Trophoblast cell (in vitro differentiated cells and primary cell): ENCODE results near the gene RPS21.
A peak's percentile ranks its signal among the peaks of the same experiment; 100 is the strongest.

Experiments used
- DNase-seq, 2 donors: peaks; one replicate each; pipeline ENCODE4 v3.0.0-alpha.2; 2016
- H2AFZ ChIP-seq: 2 replicates; pipeline ENCODE4 v1.6.1; 2013; ENCODE audit warnings: low read length, moderate library complexity, mild to moderate bottlenecking; ENCODE audit not compliant: insufficient read depth, poor library complexity
- H2AK5ac ChIP-seq: 2 replicates; pipeline ENCODE4 v1.6.1; 2013; ENCODE audit warnings: mild to moderate bottlenecking, low read length
- H2BK120ac ChIP-seq: 2 replicates; pipeline ENCODE4 v1.6.1; 2013; ENCODE audit warnings: low read length, mild to moderate bottlenecking, moderate library complexity; ENCODE audit not compliant: insufficient read depth, poor library complexity
- H2BK12ac ChIP-seq: 2 replicates; pipeline ENCODE4 v1.6.1; 2013; ENCODE audit warnings: mild to moderate bottlenecking, low read length, moderate library complexity
- H2BK5ac ChIP-seq: 2 replicates; pipeline ENCODE4 v1.6.1; 2013; ENCODE audit warnings: low read length, low read depth, moderate library complexity, mild to moderate bottlenecking; ENCODE audit not compliant: poor library complexity
- H3K14ac ChIP-seq: 2 replicates; pipeline ENCODE4 v1.6.1; 2013; ENCODE audit warnings: mild to moderate bottlenecking, low read length
- H3K18ac ChIP-seq: 2 replicates; pipeline ENCODE4 v1.6.1; 2013; ENCODE audit warnings: mild to moderate bottlenecking, low read length
- H3K23ac ChIP-seq: 2 replicates; pipeline ENCODE4 v1.6.1; 2013; ENCODE audit warnings: low read length
- H3K27ac ChIP-seq: 2 replicates; pipeline ENCODE4 v1.5.1; 2013; ENCODE audit warnings: low read depth, mild to moderate bottlenecking, inconsistent platforms, low read length, moderate library complexity
- H3K27me3 ChIP-seq: 2 replicates; pipeline ENCODE4 v1.6.1; 2013; ENCODE audit warnings: inconsistent platforms, mild to moderate bottlenecking, low read length, moderate library complexity; ENCODE audit not compliant: insufficient read depth
- H3K36me3 ChIP-seq, 2 experiments: 1 replicate in 1 of 2; 2 replicates in 1 of 2; pipeline ENCODE4 v1.6.1; 2013; ENCODE audit warnings: low read length in 2 of 2, mild to moderate bottlenecking in 2 of 2, moderate library complexity in 1 of 2; ENCODE audit not compliant: insufficient read depth in 2 of 2, control insufficient read depth in 1 of 2
- H3K4ac ChIP-seq: 2 replicates; pipeline ENCODE4 v1.6.1; 2013; ENCODE audit warnings: low read depth, mild to moderate bottlenecking, low read length, moderate library complexity
- H3K4me1 ChIP-seq, 2 experiments: 1 replicate in 1 of 2; 2 replicates in 1 of 2; pipeline ENCODE4 v1.6.1; 2013; ENCODE audit warnings: low read length in 2 of 2, mild to moderate bottlenecking in 2 of 2, moderate library complexity in 1 of 2; ENCODE audit not compliant: insufficient read depth in 2 of 2, control insufficient read depth in 1 of 2
- H3K4me2 ChIP-seq: 2 replicates; pipeline ENCODE4 v1.6.1; 2013; ENCODE audit warnings: inconsistent platforms, mild to moderate bottlenecking, low read length, moderate library complexity
- H3K4me3 ChIP-seq: 2 replicates; pipeline ENCODE4 v1.5.1; 2013; ENCODE audit warnings: mild to moderate bottlenecking, low read depth, low read length, inconsistent platforms
- H3K79me1 ChIP-seq: one replicate; pipeline ENCODE4 v1.6.1; 2013; ENCODE audit warnings: low read length
- H3K79me2 ChIP-seq: 2 replicates; pipeline ENCODE4 v1.6.1; 2013; ENCODE audit warnings: low read length, mild to moderate bottlenecking; ENCODE audit not compliant: control insufficient read depth, insufficient read depth, poor library complexity
- H3K9ac ChIP-seq: 2 replicates; pipeline ENCODE4 v1.6.1; 2013; ENCODE audit warnings: mild to moderate bottlenecking, low read length
- H3K9me3 ChIP-seq: 2 replicates; pipeline ENCODE4 v1.6.1; 2013; ENCODE audit warnings: low read depth, mild to moderate bottlenecking, control low read depth, inconsistent platforms, low read length; ENCODE audit not compliant: insufficient read depth
- H4K12ac ChIP-seq: 2 replicates; pipeline ENCODE4 v1.6.1; 2013; ENCODE audit warnings: low read depth, mild to moderate bottlenecking, low read length, moderate library complexity
- H4K8ac ChIP-seq: 2 replicates; pipeline ENCODE4 v1.6.1; 2013; ENCODE audit warnings: low read depth, mild to moderate bottlenecking, low read length, moderate library complexity
- H4K91ac ChIP-seq: one replicate; pipeline ENCODE4 v1.6.1; 2013; ENCODE audit warnings: low read depth, mild to moderate bottlenecking, low read length, moderate library complexity
- WGBS: extraction: QIAGEN DNeasy Blood & Tissue Kit; methylation state at CpG from one replicate; pipeline ENCODE4 v1.1.7; 2013; ENCODE audit warnings: missing lambda C conversion rate; ENCODE audit not compliant: insufficient read length, insufficient coverage; ENCODE audit errors: extremely low coverage; 5-methylcytosine and 5-hydroxymethylcytosine counted together

RPS21 gene

GRCh38 chr20:62404761-62405107 is 17.8 kb downstream of the RPS21 start:
- WGBS, result no CpG with 5 or more reads among the region's 12 CpGs
- Histone ChIP-seq H3K36me3 (peaks cover 2 to 5% of the 10 kb centered on the region in 2 experiments), H3K14ac (no peak overlapping the region)

GRCh38 chr20:62405108-62405980 is 18.4 kb downstream of the RPS21 start:
- Histone ChIP-seq H3K4me1 (peaks cover 6 to 14% of the 10 kb centered on the region in 2 experiments), H3K79me1 (peaks cover 3% of the 10 kb centered on the region), H3K23ac (no peak overlapping the region), H3K18ac (no peak overlapping the region), H3K4me3 (no peak overlapping the region), H3K36me3 (peaks cover 2 to 5% of the 10 kb centered on the region in 2 experiments), H4K8ac (no peak overlapping the region), H3K4ac (no peak overlapping the region), H4K91ac (no peak overlapping the region), H3K27ac (no peak overlapping the region), H3K4me2 (no peak overlapping the region), H2AK5ac (no peak overlapping the region), H3K9me3 (peaks cover 7% of the 10 kb centered on the region), H3K27me3 (no peaks in the 10 kb centered on the region), H4K12ac (no peak overlapping the region), H3K9ac (no peak overlapping the region), H3K14ac (no peak overlapping the region), H2BK5ac (no peak overlapping the region), H2BK12ac (no peak overlapping the region), H3K79me2 (no peaks in the 10 kb centered on the region), H2AFZ (no peak overlapping the region), H2BK120ac (no peak overlapping the region)
- DNase-seq, result peak; percentile 58 to 86
- no CpG with 5 or more reads among the region's 23 CpGs for WGBS

More at GRCh38 chr20:62404761-62405107, 17.8 kb downstream of the RPS21 start:
- H3K4me1 ChIP-seq, result peaks cover 6 to 14% of the 10 kb centered on the region in 2 experiments
- H3K27ac ChIP-seq, result no peak overlapping the region
- no peaks in the 10 kb centered on the region for H3K79me2 ChIP-seq
- H4K12ac ChIP-seq, result no peak overlapping the region
- H2AFZ ChIP-seq, result no peak overlapping the region
- H2BK120ac ChIP-seq, result no peak overlapping the region
- H4K91ac ChIP-seq, result no peak overlapping the region
- H3K18ac ChIP-seq, result no peak overlapping the region
- H4K8ac ChIP-seq, result no peak overlapping the region
- H3K23ac ChIP-seq, result no peak overlapping the region
- no peak for DNase-seq
- H3K4me2 ChIP-seq, result no peak overlapping the region
- no peaks in the 10 kb centered on the region for H3K27me3 ChIP-seq
- H3K9ac ChIP-seq, result no peak overlapping the region
- no peak overlapping the region for H2AK5ac ChIP-seq
- H3K4me3 ChIP-seq, result no peak overlapping the region
- H3K4ac ChIP-seq, result no peak overlapping the region
- peaks cover 7% of the 10 kb centered on the region for H3K9me3 ChIP-seq
- H3K79me1 ChIP-seq, result peaks cover 3% of the 10 kb centered on the region
- H2BK12ac ChIP-seq, result no peak overlapping the region
- no peak overlapping the region for H2BK5ac ChIP-seq

- Histone ChIP-seq H3K79me1 (peaks cover 3% of the 10 kb centered on the region), H3K4me3 (no peak overlapping the region), H3K79me2 (no peaks in the 10 kb centered on the region), H4K12ac (no peak overlapping the region), H3K4me1 (peaks cover 6 to 14% of the 10 kb centered on the region in 2 experiments), H4K91ac (no peak overlapping the region), H2AFZ (no peak overlapping the region), H3K18ac (no peak overlapping the region), H3K9ac (no peak overlapping the region), H3K4me2 (peak overlapping the region; percentile 81), H2BK120ac (no peak overlapping the region), H2BK12ac (no peak overlapping the region), H3K36me3 (peaks cover 2 to 5% of the 10 kb centered on the region in 2 experiments), H3K4ac (no peak overlapping the region), H2BK5ac (no peak overlapping the region), H3K9me3 (peaks cover 7% of the 10 kb centered on the region), H4K8ac (no peak overlapping the region), H3K23ac (no peak overlapping the region), H3K27ac (no peak overlapping the region), H3K14ac (no peak overlapping the region), H2AK5ac (no peak overlapping the region), H3K27me3 (no peaks in the 10 kb centered on the region)
- no CpG with 5 or more reads among the region's 10 CpGs for WGBS
- DNase-seq, result no peak
Observed at GRCh38 chr20:62405981-62406513, 19.1 kb downstream of the RPS21 start.

- H3K36me3 ChIP-seq, result peaks cover 2 to 5% of the 10 kb centered on the region in 2 experiments
- peaks cover 4% of the 10 kb centered on the region for H3K9me3 ChIP-seq
- no peak overlapping the region for H4K12ac ChIP-seq
- peak overlapping the region; percentile 70 for H3K9ac ChIP-seq
- no peak overlapping the region for H2BK5ac ChIP-seq
- DNase-seq, result no peak
- H3K79me2 ChIP-seq, result no peaks in the 10 kb centered on the region
- H3K14ac ChIP-seq, result peak overlapping the region; percentile 7
- H2AK5ac ChIP-seq, result peak overlapping the region; percentile 40
- peak overlapping the region; percentile 81 for H3K4me2 ChIP-seq
- peaks cover 6 to 14% of the 10 kb centered on the region in 2 experiments for H3K4me1 ChIP-seq
- peak overlapping the region; percentile 74 for H3K4me3 ChIP-seq
- H2AFZ ChIP-seq, result no peak overlapping the region
- H2BK12ac ChIP-seq, result no peak overlapping the region
- no peaks in the 10 kb centered on the region for H3K27me3 ChIP-seq
- peak overlapping the region; percentile 40 for H3K4ac ChIP-seq
- H4K8ac ChIP-seq, result peak overlapping the region; percentile 7
- peak overlapping the region; percentile 45 for H4K91ac ChIP-seq
- peaks cover 3% of the 10 kb centered on the region for H3K79me1 ChIP-seq
- no peak overlapping the region for H3K27ac ChIP-seq
- H2BK120ac ChIP-seq, result no peak overlapping the region
- no CpG with 5 or more reads among the region's 42 CpGs for WGBS
- H3K18ac ChIP-seq, result no peak overlapping the region
- no peak overlapping the region for H3K23ac ChIP-seq
Observed at GRCh38 chr20:62406635-62407176, 19.8 kb downstream of the RPS21 start.
